Stimulated activated CD4-positive, alpha-beta T cell treated with anti-CD3 and anti-CD28 coated beads, Interleukin-12 subunit alpha, Interleukin-12 subunit beta, amount 100 ng/mL, for 4 hours (primary cell): ENCODE data around the gene LCLAT1.
"Not testable (repeated sequence)": the region's sequence is repeated elsewhere in the genome, so short reads cannot be mapped to it uniquely, and the experiment has no call there.

ENCODE experiments used
- DNase-seq: peaks from one replicate; pipeline ENCODE4 v3.0.0-alpha.2; 2020

LCLAT1 gene

DNA sequence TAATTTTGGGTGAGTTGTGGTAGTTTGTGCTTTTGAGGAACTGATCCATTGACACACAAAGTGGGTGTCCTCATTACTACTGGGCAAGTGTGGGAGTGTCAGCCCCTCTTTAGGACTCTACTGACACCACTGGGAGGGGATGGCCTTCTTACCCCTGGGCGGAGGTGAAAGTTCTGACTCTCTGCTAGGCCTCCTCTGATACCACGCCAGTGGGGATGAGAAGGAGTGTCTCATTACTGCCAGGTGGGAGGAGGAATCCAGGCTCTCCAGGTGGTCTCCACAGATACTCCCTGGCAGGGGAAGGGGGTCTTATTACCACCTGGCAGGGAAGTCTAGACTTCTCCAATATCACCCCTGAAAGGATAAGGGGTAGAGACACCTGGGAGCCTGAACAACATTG, 9.1 kb downstream of the LCLAT1 start:
- no peak for DNase-seq

DNA sequence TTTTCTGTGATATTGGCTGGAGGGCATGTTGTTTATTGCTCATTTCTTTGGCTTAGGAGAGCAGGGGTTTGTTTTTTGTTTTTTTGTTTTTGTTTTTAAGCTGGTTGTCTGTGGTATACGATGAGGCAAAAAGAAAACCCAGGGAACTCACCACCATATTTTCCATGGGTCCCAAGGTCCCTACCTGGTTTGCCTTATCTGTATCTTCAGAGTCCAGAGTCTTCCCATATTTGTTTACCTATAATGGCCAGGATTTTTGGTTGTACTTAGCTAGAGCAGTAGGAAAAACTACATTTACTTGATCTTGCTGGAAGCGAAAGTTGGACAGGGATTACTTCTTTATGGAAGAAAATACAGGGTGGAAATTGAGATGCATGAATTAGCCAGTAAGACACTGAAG, 9.5 kb downstream of the LCLAT1 start:
- DNase-seq: no peak

GRCh38 chr2:30457296-30457695, 10.2 kb downstream of the LCLAT1 start:
- DNase-seq: no peak

- DNase-seq: no peak
These were observed 12.1 kb downstream of the LCLAT1 start for GRCh38 chr2:30459140-30459539.

DNA sequence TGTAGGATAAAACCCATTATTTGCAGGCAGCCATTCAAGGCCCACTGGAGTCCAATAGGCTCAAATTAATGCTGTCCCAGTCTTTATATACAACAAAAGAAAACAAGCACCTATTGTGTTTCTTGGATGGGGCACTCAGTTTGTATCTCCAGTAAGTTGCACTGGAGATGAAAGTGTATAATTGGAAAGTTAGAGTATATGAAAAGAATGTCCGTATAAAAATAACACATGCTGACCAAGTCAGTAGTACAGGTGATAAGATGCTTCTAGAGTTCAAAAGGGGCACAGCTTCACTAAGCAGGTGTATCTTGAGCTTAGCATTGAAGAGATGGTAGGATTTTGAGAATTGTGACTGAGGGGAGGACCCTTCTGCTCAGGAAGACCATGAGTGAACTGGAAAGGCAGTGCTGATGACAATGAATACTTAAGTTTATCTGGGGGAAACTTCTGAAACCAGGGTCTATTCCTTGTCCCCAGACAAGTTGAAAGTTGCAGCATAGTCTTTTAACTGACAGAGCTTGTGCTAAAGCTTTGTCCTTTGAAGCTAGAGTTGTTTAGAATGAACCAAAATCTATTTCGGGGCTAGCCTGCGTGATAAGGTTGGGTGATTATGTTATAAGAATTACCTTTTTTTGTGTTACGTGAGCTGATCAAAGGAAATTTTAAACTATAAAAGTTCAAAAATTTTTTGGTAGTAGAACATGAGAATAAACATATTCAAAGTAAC, 15.2 kb downstream of the LCLAT1 start:
- DNase-seq: no peak

DNA sequence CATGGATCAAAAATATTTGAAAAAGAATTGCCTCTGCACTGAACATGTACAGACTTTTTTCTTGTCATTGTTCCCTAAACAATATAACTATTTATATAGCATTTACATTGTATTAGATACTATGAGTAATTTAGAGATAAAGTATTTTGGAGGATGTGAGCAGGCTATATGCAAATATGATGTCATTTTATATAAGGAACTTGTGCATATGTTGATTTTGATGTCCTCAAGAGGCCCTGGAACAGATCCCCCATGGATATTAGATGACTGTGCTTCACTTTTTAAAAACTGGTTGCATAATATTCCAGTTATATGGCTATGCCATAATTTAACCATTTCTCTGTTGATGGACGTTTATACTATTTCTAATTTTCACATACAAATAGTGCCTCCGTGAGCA, 16.5 kb downstream of the LCLAT1 start:
- DNase-seq: no peak

DNA sequence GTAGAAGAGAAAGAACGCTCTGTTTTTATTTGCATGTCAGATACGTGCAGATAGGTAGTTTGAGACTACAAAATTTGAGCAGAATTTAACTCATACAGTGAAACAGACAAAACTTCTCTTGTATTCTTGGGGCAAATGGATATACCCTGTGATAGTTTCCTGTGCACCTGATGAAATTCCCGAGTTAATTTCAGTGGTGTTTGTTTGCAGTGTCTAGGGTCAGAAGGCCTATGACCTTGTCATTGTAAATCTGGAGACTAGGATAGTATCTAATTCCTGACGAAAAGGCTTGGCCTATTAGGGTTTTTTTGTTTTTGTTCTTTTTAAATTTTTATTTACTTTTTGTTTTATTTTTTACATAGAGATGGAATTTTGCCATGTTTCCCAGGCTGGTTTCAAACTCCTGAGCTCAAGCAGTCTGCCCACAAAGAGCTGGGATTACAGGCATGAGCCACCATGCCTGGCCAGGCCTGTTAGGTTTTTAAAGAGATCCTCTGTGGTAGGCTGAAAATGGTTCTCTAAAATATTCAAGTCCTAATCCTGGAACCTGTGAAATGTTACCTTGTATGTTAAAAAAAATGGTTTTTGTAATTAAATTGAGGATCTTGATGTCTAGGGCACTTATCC, 17.6 kb downstream of the LCLAT1 start:
- DNase-seq: no peak

DNA sequence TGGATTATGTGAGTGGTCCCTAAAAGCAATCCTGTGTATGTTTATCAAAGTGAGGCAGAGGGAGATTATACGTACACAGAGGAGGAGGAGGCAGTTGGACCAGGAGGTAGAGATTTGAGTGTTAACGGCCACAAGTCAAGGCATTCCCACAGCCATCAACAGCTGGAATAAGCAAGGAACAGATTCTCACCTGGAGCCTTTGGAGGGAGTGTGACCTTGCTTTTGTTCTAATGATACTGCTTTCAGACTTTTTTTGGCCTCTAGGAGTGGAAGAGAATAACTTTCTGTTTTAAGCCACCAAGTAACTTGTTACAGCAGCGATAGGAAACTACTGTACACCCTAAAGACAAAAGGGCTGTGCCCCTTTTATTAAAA, 18.1 kb downstream of the LCLAT1 start:
- DNase-seq: no peak

DNA sequence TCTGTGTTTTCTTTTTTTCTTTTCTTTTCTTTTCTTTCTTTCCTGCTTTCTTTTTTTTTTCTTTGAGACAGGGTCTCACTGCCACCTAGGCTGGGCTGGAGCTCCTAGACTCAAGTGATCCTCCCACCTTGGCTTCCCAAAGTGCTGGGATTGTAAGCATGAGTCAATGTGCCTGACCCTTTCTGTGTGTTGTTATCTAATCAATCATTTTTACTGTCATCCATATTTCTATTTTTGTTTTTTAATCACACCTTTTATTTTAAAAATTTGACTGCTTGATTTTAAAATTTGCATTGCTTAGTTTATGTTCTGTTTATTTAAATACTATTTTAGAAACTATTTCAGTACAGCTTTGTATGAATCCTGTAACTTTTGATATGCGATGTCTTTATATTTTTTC, 19.2 kb downstream of the LCLAT1 start:
- DNase-seq: no peak

DNA sequence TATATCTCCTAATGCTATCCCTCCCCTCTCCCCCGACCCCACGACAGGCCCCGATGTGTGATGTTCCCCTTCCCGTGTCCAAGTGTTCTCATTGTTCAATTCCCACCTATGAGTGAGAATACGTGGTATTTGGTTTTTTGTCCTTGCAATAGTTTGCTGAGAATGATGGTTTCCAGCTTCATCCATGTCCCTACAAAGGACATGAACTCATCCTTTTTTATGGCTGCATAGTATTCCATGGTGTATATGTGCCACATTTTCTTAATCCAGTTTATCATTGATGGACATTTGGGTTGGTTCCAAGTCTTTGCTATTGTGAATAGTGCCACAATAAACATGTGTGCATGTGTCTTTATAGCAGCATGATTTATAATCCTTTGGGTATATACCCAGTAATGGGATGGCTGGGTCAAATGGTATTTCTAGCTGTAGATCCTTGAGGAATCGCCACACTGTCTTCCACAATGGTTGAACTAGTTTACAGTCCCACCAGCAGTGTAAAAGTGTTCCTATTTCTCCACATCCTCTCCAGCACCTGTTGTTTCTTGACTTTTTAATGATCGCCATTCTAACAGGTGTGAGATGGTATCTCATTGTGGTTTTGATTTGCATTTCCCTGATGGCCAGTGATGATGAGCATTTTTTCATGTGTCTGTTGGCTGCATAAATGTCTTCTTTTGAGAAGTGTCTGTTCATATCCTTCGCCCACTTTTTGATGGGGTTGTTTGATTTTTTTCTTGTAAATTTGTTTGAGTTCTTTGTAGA, 20.2 kb downstream of the LCLAT1 start:
- DNase-seq: not testable (repeated sequence)

GRCh38 chr2:30470426-30470825, 23.4 kb downstream of the LCLAT1 start:
- DNase-seq: no peak

- DNase-seq: no peak
These were observed 25.3 kb downstream of the LCLAT1 start for GRCh38 chr2:30472326-30472725.

- no peak for DNase-seq
These were observed 28.5 kb downstream of the LCLAT1 start for GRCh38 chr2:30475542-30475941.

DNA sequence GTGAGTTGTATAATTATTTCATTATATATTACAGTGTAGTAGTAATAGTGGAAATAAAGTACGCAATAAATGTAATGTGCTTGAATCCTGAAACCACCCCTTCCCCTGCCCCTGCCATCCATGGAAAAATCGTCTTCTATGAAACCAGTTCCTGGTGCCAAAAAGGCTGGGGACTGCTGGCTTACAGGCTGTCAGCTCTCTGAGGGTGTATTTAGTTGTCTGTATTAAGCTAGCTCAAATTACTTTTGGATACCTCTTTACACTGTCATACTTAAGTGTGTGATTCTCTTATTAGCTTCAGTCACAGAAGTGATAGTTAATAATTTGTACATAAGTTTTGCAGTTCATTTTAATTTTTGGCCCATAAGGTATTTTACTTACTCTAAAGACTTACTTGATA, 29.6 kb downstream of the LCLAT1 start:
- no peak for DNase-seq

GRCh38 chr2:30480703-30481322, 33.8 kb downstream of the LCLAT1 start:
- DNase-seq: no peak

- no peak for DNase-seq
These were observed 34.3 kb downstream of the LCLAT1 start for GRCh38 chr2:30481323-30481800.

DNA sequence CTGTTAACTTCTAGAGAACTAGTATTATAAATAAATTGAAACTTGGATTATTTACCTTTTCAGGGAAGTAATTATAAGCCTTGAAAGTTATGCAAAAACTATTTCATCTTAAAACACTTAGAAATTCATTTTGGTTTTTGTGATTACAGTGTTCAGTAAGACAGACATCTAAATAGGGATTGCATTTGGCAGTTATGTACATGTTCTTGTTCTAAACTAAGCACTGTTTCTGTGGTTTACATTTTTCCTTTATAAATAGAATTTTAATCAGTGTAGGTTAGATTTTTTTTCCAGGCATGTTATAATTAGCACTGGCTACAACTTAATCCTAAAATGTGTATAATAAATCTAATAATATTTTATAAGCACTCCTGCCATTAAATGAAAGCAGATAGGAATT, 35.0 kb downstream of the LCLAT1 start:
- no peak for DNase-seq

DNA sequence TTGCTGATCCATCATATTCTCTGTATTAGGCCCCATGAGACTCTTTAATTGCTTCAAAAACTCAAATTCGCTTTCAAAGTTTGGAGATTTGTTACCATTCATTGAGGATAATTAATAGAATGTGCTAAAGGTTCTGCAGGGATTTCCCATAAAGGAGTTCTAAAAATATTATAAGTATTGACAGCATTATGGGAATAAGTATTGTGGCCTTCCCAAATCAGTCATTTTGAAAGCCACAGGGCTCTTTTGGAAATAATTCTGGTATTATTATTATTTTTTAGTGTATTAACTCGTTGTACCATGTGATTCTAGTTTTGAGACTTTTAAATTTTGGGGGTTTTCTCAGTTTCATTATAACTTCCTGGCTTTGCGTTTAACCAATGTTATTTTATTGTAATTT, 37.1 kb downstream of the LCLAT1 start:
- no peak for DNase-seq

DNA sequence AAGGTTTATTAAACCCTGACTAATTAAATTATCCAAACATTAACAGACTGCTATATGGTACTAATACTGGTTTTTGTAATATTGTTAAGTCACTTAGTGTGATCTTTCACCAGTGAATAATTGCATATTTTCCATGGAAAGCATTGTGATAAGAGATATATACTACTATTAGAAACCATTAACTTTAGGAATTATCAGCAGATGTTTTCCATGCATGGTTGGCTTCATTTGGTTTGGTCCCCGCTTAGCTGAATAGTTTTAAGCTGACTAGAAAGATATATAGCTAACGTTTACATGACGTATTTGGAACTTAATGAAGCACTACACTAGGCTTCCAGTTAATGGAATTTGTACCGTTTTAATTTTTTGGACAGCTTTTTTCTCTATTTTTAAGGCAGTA, 37.9 kb downstream of the LCLAT1 start:
- DNase-seq: no peak

- DNase-seq: no peak
These were observed 39.6 kb downstream of the LCLAT1 start for GRCh38 chr2:30486655-30487054.

GRCh38 chr2:30487603-30488002, 40.6 kb downstream of the LCLAT1 start:
- no peak for DNase-seq

DNA sequence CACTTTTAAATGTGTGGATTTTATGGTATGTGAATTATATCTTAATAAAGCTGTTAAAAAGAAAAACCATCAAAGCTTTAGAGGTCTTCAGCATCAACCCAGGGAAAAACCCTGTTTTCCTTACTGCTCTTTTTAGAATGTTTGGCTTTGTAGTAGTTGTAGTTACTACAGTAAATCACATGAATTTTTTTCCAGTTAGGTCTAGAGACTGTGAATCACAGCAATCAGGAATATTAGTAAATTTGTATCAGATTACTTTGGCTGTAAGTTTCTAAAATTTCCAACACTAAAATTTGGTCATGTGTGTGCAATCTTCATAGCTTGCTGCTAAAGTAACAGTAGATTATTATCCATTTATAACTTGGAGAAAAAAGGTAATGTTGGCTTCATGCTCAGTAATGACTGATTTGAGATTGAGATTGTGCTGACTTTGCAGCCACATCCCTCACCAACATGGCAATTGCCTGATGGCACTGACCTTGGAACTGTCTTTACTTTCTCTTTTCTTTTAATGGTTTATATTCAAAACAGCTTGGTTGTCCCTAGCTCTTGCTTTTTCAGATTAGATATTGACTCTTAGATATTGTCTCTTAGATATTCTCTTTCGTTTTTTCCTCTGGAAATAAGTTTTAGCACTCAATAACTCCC, 41.1 kb downstream of the LCLAT1 start:
- no peak for DNase-seq

- no peak for DNase-seq
These were observed 44.2 kb downstream of the LCLAT1 start for GRCh38 chr2:30491225-30491624.
